ENCODE data around the gene FILIP1. TPM values are rescaled to one million over a fixed set of nuclear protein-coding genes. Genes with fewer than 3 reads are reported as not detected.

The FILIP1 gene
- total RNA-seq, 1 experiment from 2014 or later: not detected

DNA sequence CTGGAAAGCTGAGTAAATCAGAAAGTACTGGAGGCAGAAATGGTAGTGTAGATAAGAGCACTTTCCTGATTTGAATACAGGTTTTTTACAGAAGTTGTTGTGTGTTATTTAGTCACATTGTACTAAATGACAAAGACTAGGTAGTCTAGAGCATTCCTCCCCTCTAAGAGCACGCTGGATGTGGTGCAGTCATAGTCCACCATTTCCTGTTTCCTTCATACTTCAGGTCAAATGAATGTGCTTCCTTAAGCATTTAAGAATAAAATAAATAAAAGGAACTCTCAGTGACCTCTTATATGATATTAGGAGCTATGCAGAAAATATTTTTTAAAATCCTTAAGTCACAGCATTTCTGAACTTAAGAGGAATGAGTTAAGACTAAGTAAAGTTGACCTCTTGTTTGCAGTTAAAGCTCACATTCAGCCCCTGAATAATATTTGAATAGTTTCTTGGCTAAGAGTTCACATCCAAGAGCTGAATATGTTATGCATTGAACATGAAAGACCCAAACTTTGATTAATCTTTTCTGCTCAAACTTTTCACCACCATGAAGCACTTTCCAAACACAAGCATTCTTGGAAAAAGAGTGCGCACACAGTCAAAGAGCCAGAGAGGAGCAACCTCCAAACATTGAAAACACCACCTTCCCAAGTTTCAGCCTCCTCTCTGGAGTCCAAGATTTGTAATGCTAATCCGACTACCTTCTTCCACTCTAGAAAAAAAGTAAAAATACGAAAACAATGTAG is 155.6 kb downstream of the FILIP1 start:
- no peak for DNase-seq (ENCODE audit: low spot score)

DNA sequence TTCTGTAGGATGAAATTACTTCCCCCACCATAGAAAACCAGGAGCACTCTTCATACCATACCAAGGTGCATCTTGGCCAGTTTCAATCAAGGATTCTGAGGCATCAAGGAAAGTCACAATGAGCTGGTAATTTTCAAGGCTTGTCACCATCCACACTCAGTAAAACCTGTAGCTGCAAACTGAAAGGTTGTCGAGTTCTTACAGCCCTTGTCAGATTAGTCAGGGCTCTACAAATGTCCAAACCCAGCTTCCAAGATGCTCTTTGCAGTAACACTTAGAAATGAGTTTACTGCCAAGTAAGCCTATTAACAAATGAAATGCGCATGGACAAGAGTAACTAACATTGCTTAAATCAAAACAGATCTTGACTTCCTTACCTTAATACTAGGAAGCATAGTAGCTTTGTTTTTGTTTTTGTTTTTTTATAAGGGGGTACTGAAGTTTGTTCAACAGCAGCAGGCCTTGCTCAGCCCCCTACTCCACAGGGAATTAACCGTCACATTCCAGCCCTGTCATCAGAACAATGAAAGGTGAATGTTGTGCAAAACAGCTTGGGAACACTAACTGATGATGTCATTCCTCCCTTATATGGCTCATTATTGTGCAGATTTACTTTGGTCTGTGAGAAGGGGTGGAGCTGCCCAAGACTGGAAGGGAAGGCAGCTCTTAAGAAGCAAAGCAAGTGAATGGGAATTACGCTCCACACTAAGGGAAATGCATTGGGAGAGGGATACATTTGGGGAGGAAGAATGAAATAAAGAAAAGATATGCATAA is 159.1 kb downstream of the FILIP1 start:
- no peak for DNase-seq (ENCODE audit: low spot score)

DNA sequence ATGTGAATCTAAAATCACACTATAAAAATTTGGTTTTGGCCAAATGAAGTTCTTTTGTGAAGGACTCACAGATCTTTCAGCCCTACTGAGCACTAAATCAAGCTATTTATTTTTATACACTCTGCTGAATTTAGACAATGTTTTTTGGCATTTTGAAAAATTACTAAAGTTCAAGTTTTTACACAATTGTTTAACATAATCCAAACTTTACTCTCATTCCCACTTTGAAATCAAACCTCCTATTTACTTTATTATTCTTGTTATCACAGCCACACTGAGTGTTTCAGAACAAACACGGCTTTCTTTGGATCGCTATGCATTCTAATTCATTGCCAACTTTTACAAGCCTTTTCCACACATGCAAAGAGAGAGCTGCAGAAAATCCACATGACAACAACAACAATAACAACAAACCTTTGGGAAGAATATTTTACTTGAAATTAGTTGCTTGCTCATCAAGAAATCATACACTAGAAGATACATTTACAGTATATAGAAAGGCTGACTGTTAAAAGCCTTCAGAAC is 159.9 kb downstream of the FILIP1 start:
- DNase-seq (ENCODE audit: low spot score): no peak

- DNase-seq (ENCODE audit: low spot score): no peak
Observed at GRCh38 chr6:75331151-75331550, 162.4 kb downstream of the FILIP1 start.

DNA sequence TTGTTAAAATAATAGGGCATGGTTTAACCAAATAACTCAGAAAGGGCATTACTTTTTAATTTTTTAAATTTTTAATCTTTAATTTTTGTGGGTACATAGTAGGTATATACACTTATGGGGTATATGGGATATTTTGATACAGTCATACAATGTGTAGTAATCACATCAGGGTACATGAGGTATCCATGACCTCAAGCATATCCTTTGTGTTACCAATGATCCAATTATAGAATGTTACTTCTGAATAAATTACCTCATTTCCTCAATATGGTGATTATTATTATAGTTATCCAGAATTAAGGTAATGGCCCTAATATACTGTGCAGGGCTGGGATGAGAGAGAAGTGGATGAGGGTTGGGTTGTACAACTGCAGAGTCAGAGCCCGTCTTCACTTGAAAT is 163.9 kb downstream of the FILIP1 start:
- DNase-seq (ENCODE audit: low spot score): no peak

- DNase-seq (ENCODE audit: low spot score): no peak
Observed at GRCh38 chr6:75327807-75328206, 165.8 kb downstream of the FILIP1 start.

DNA sequence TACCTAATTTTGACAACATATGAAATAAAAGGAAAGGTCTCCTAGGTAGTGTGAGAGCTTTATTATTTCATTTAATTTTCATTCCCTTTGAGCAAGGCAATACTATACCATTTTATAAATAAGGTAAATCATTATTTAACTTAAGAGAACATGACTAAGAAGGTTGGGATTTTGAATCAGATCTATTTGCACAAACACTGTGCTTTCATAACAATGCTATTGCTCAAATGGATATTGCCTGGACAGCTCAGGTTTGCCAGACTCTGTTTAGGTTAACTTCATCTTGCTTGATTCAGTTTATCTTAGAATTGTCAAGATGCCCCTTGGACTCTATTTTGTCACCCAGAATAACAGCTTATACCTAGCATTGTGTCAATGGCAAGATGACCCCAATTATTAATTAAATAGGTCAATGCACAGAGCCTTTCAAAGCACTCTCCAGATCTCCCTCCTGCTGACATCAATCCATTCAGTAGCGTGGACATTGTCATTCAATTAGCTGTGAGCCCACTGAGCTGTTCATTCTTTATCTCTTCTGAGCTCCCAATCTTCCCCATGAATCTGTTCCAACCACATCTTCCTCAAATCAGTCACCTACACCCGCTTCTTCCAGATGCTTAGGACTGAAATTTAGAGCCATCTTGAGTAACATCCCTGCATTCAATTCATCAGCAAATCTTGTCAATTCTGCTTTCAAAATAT is 166.9 kb downstream of the FILIP1 start:
- no peak for DNase-seq (ENCODE audit: low spot score)

GRCh38 chr6:75318900-75319299 is 174.7 kb downstream of the FILIP1 start:
- DNase-seq (ENCODE audit: low spot score): no peak

GRCh38 chr6:75317503-75318206 is 175.9 kb downstream of the FILIP1 start:
- DNase-seq (ENCODE audit: low spot score): no peak

DNA sequence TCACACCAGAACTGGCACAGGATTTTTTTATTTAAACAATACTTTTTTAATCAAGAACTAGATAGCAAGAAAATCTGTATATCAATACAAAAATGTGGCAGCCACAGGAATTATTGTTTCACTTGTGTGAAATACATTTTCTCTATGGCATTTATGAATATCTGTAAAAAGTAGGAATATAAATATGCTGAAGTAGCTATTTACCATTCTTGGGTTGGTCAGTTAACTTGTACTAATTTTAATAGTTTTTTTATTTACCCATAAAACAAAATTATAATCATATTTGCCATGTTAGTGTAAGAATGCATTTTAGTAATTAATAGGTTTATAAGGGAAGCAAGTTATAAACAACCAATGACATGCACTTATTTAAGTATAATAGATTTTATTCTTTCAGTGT is 177.6 kb downstream of the FILIP1 start:
- DNase-seq (ENCODE audit: low spot score): no peak

DNA sequence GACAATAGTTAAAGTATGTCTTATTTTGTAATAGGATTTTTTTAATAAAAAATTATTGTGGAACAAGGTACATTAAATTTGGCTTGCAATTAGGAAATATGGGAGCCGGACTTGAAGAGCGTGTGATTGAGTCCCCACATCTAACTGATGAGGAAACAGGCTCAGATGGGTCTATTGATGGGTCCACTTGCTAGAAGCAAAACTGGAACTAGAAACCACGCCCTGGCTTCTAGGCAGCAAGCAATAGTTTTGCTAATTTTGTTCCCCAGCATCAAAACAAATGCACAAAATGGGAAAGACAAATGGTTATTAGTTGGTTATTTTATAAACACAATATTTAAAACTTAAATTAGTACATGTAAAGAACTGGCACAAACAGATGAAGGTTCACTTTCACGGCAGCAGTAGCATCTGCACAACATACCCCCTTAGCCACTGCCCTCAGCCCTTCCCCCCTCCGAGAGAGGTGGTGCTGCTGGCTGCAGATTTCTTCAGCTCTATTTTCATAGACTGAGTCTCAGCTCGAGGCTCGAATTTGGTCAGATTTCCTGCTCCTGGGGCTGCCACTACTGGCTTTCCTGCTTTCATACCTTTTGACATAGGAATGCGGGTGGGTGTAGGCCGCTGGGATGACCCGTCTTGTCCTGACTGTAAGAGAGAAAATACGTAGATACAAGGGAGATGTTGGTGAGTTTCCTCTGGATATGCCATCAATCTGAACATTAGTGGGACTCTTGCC is 185.2 kb downstream of the FILIP1 start:
- no peak for DNase-seq (ENCODE audit: low spot score)

DNA sequence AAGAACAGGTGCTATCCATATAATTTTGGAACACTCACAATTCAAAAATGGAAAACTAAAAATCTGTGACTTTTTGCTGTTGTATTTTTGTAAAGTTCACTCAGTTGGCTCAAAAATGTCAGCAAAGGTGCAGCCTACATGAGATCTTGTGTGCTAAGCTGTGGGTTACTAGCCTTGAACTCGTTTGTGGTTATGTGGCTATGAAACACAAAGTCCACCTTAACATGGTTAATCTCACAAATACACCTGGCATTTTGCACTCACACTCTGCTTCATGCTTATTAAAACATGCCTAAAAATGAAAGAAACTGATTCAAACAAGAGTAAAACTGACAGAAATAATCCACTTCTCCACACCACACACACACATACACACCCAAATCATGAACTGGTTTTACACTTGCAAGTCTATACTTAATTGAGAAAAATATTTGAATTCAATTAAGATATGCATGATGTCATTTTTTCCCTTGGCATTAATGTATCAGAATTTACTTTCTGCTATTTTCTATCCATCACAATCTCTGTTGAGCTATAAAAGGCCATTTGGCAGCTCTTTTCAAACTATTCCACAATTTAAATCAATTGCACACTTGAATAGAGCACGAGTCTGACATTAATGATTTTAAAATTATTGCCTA is 186.1 kb downstream of the FILIP1 start:
- no peak for DNase-seq (ENCODE audit: low spot score)

- no peak for DNase-seq (ENCODE audit: low spot score)
Observed at GRCh38 chr6:75306064-75306463, 187.5 kb downstream of the FILIP1 start.

GRCh38 chr6:75305573-75305972 is 188.0 kb downstream of the FILIP1 start:
- no peak for DNase-seq (ENCODE audit: low spot score)

DNA sequence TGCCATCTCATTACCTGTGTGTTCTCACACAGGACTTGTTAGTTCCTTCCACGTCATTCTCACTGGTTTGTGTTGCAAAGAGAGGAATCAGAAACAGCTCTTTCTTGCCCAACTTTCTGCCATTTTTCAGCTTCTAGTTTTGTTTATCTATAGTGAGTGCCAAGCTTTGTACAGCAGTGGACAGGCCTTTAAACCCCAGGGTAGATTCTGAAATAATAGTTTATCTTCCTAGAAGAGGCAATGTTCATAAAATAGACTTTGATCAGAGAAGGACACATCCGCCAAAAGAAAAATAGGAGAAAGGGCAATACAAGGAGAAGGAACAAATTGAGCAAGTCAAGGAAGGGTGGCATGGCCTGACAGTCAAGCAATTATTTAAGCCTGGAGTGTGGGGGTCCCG is 191.3 kb downstream of the FILIP1 start:
- DNase-seq (ENCODE audit: low spot score): no peak

GRCh38 chr6:75301537-75301936 is 192.1 kb downstream of the FILIP1 start:
- DNase-seq (ENCODE audit: low spot score): no peak

DNA sequence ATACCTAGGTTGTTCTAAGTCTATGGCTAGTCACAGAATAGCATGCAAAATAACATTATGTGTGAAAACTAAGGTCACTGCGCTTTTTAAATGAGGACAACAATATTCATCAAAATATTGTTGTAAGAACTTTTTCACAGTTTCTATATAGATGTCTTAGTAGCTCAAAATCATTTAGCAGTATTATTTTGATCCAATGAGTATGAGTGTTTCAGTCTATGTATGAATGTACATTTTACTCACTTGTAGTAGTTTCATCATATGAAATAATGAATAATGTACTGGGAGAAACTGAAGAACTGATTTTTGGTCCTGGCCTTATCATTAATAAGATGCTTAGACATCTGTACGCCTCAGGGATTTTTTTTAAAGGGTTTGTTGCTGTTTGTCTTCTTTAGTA is 192.5 kb downstream of the FILIP1 start:
- no peak for DNase-seq (ENCODE audit: low spot score)

- DNase-seq (ENCODE audit: low spot score): no peak
Observed at GRCh38 chr6:75300531-75300855, 193.1 kb downstream of the FILIP1 start.

DNA sequence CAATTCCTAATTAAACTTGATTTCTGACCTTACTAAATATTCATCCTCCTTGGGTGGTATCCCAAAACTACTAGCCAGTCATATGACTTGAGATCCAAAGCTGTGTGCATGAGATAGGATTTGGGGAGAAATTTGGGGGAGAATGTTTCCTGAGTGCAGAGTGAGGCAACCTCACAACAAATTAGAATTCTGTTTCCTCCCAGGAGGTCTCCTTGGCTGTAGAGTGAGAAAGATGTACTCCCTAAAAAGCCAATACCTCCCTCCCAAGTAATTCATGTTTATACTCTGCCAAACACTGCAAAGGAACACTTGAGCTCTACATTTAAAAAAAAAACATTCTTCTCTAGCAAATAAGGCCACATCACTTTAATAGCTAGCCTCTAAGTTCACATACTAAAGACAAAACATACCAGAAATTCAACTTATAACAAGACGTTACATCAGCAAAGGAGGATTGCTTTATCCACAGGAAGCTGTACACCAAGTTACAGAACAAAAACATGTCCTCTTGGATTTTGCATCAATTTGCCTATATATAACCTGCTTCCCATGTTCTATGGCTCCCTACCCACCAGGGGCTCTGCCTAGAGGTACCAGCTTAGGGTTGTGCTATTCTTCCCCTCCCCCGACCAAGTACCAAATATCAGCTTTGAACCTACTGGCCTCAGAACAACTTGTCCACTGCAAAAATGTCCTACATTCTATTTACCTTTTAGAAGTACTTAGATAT is 193.6 kb downstream of the FILIP1 start:
- no peak for DNase-seq (ENCODE audit: low spot score)
